Measurements from ENCODE around the gene AQP9. TPM values are rescaled to one million over a fixed set of nuclear protein-coding genes. Genes with fewer than 3 reads are reported as not detected.

Gene AQP9
- total and polyA plus RNA-seq, 4 experiments from 2014 or later, result 0.32 to 0.50 TPM; not detected in 2

DNA sequence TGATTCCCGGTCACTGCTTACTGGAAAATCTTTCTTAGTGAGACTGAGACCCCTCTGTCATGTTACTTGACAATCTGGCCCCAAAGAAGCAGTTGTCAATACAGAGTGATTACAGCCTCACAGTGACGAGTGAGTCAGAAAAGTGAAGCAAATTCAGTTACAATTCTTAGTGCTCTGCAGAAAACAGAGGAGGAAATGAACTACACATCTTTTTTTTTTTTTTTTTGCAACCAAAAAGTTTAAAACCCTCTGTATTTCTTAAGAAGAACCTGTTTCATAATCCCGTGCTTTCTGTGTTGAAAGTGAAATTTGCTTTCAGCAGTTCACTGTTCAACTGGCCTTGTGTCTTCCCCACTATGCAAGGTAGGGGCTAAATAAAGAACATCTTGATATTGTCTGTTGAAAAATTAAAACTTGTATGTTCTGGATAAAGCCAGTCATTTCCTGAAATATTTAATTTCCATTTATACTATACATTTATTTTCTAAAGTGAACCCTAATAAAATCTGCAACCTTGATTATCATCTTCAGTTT, 1.9 kb downstream of the AQP9 start:
- H3K27ac Mint-ChIP-seq, result no peak overlapping the region
- CTCF ChIA-PET (ENCODE audit: partially characterized antibody), result no interaction called here
- no peak overlapping the region for H3K4me3 Mint-ChIP-seq
- Histone ChIP-seq H3K27ac (ENCODE audit: low read depth, low read length) (no peak overlapping the region), H3K4me1 (ENCODE audit: insufficient read depth, low read length) (no peaks in the 10 kb centered on the region), H3K9me3 (ENCODE audit: control insufficient read depth in 1 of 2, low read length in 2 of 2) (no peaks in the 10 kb centered on the region), H3K4me3 (ENCODE audit: low read length in 2 of 2) (no peak overlapping the region), H3K36me3 (ENCODE audit: insufficient read depth, low read length) (no peaks in the 10 kb centered on the region), H3K27me3 (ENCODE audit: insufficient read depth, low read length) (no peaks in the 10 kb centered on the region)
- H3K27me3 Mint-ChIP-seq, result peaks cover 3% of the 10 kb centered on the region in 2 donors
- no peaks in the 10 kb centered on the region for H3K36me3 Mint-ChIP-seq
- no peak for DNase-seq
- intact Hi-C loops (cut with micrococcal nuclease), result no loop called here
- POLR2A ChIA-PET (ENCODE audit: partially characterized antibody), result no interaction called here
- H3K9me3 Mint-ChIP-seq, result no peaks in the 10 kb centered on the region
- H3K4me1 Mint-ChIP-seq, result no peaks in the 10 kb centered on the region

DNA sequence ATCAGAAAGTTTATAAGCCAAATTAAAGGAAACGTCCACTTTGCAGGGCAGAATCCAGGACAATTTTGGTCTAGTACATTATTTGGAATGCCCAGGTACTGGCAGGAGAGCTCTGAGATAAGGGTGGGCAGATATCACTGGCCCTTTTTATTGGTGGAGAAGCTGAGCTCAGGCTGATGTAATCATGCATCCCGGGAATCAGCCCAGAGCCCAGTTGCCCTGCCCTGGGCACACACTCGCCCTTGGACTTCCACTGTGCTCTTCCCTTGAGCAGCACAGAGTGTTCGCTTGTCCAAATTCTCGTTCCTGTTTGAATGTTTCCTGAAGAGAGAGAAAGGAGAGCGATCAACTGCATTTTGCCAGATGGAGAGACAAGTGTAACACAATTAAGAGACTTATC, 3.7 kb downstream of the AQP9 start:
- H3K4me1 Mint-ChIP-seq, result peaks cover 0 to 1% (median 0%) of the 10 kb centered on the region in 4 donors
- H3K27me3 ChIP-seq (ENCODE audit: insufficient read depth, low read length), result no peaks in the 10 kb centered on the region
- H3K36me3 Mint-ChIP-seq, result no peaks in the 10 kb centered on the region
- H3K4me3 Mint-ChIP-seq, result no peak overlapping the region
- peaks cover 0 to 3% of the 10 kb centered on the region in 2 donors for H3K27me3 Mint-ChIP-seq
- ChIA-PET POLR2A (ENCODE audit: partially characterized antibody) (no interaction called here), CTCF (ENCODE audit: partially characterized antibody) (no interaction called here)
- H3K9me3 Mint-ChIP-seq, result no peaks in the 10 kb centered on the region
- H3K27ac Mint-ChIP-seq, result no peak overlapping the region
- intact Hi-C loops (cut with micrococcal nuclease), result no loop called here
- no peaks in the 10 kb centered on the region for H3K4me1 ChIP-seq (ENCODE audit: insufficient read depth, low read length)
- H3K27ac ChIP-seq (ENCODE audit: low read depth, low read length), result no peak overlapping the region
- H3K4me3 ChIP-seq (ENCODE audit: low read length in 2 of 2), result no peak overlapping the region
- no peak for DNase-seq
- H3K36me3 ChIP-seq (ENCODE audit: insufficient read depth, low read length), result no peaks in the 10 kb centered on the region
- no peaks in the 10 kb centered on the region for H3K9me3 ChIP-seq (ENCODE audit: control insufficient read depth in 1 of 2, low read length in 2 of 2)

DNA sequence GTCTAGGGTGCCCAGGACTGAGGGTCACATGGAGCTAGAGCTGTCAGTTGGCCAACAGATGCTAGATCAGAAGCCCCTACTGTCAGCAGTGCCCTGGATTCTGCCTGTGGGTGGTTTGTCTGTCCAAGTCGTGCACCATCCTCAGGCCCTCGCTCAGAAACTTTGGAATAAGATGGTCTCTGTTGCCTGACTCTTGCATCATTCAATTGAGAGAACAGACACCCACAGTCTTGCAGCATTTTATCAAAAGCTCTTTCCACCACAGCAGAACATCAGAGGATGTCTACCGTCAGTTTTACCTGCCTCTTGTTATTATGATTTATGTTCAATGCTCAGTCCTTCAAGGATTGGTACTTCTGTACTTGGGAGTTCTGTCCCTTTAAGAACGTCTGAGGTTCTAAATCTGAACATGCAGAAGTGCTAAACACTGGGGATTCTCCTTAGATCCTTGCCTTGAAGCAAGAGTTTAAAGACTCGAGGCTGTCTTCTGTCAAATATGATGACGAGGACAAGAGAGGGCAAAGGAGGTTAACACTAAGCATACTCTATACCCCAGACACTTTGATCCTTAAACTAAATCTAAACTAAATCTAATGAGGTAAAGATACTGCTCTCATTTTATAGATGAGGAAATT, 4.8 kb downstream of the AQP9 start:
- peaks cover 0 to 6% of the 10 kb centered on the region in 2 donors for H3K27me3 Mint-ChIP-seq
- Histone ChIP-seq H3K9me3 (ENCODE audit: control insufficient read depth in 1 of 2, low read length in 2 of 2) (no peaks in the 10 kb centered on the region), H3K36me3 (ENCODE audit: insufficient read depth, low read length) (no peaks in the 10 kb centered on the region), H3K27me3 (ENCODE audit: insufficient read depth, low read length) (no peaks in the 10 kb centered on the region), H3K4me3 (ENCODE audit: low read length in 2 of 2) (no peak overlapping the region), H3K4me1 (ENCODE audit: insufficient read depth, low read length) (no peaks in the 10 kb centered on the region), H3K27ac (ENCODE audit: low read depth, low read length) (no peak overlapping the region)
- intact Hi-C loops (cut with micrococcal nuclease), result no loop called here
- no peak overlapping the region for H3K27ac Mint-ChIP-seq
- CTCF ChIA-PET (ENCODE audit: partially characterized antibody), result no interaction called here
- H3K9me3 Mint-ChIP-seq, result no peaks in the 10 kb centered on the region
- no peaks in the 10 kb centered on the region for H3K36me3 Mint-ChIP-seq
- no peak overlapping the region for H3K4me3 Mint-ChIP-seq
- H3K4me1 Mint-ChIP-seq, result peaks cover 0 to 1% (median 0%) of the 10 kb centered on the region in 4 donors
- POLR2A ChIA-PET (ENCODE audit: partially characterized antibody), result no interaction called here
- DNase-seq, result no peak

DNA sequence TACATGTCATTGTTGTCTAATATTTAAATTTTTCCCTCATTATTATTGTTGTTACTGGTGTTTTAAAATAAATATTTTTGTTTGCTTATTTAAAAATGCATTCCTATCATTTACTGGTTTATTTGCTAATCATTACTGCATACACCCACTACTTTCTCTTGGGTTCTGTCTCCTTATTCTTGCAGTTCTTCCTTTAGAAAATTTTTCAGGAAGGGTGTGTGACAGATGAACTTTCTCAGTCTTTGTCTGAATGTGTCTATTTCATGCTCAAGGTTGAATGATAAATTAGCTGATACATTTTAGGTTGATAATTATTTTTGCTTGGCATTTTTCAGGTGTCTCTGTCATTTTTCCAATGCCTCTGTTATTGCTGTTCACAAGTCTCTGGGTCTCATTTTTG, 7.4 kb downstream of the AQP9 start:
- no peak overlapping the region for H3K27ac ChIP-seq (ENCODE audit: low read depth, low read length)
- Mint-ChIP-seq H3K4me1 (peaks cover 0 to 1% (median 0%) of the 10 kb centered on the region in 4 donors), H3K27ac (no peak overlapping the region), H3K36me3 (no peaks in the 10 kb centered on the region), H3K27me3 (peaks cover 0 to 6% of the 10 kb centered on the region in 2 donors), H3K4me3 (no peak overlapping the region), H3K9me3 (no peaks in the 10 kb centered on the region)
- H3K9me3 ChIP-seq (ENCODE audit: control insufficient read depth in 1 of 2, low read length in 2 of 2), result no peaks in the 10 kb centered on the region
- intact Hi-C loops (cut with micrococcal nuclease), result no loop called here
- no peak overlapping the region for H3K4me3 ChIP-seq (ENCODE audit: low read length in 2 of 2)
- DNase-seq, result no peak
- POLR2A ChIA-PET (ENCODE audit: partially characterized antibody), result no interaction called here
- no peaks in the 10 kb centered on the region for H3K4me1 ChIP-seq (ENCODE audit: insufficient read depth, low read length)
- CTCF ChIA-PET (ENCODE audit: partially characterized antibody), result no interaction called here
- H3K36me3 ChIP-seq (ENCODE audit: insufficient read depth, low read length), result no peaks in the 10 kb centered on the region
- H3K27me3 ChIP-seq (ENCODE audit: insufficient read depth, low read length), result no peaks in the 10 kb centered on the region

DNA sequence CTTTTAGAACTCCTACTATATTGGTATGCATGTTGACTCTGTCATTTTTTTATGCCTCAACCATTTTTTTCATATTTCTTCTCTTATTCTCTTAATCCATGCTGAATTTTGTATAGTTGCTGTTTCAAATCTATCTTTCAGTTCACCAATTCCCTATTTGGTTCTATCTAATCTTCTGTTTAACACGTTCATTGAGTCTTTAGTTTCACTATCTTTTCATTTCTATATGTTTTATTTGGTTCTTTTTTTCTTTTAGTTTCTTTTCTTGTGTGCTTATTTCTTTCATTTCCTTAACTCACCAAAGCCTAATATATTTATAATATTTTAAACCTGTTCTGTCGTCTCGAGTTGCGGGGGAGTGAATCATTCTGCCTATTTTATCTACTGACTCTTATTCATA, 8.0 kb downstream of the AQP9 start:
- Histone ChIP-seq H3K9me3 (ENCODE audit: control insufficient read depth in 1 of 2, low read length in 2 of 2) (no peaks in the 10 kb centered on the region), H3K27ac (ENCODE audit: low read depth, low read length) (no peak overlapping the region), H3K36me3 (ENCODE audit: insufficient read depth, low read length) (no peaks in the 10 kb centered on the region), H3K4me3 (ENCODE audit: low read length in 2 of 2) (no peak overlapping the region), H3K27me3 (ENCODE audit: insufficient read depth, low read length) (no peaks in the 10 kb centered on the region), H3K4me1 (ENCODE audit: insufficient read depth, low read length) (no peaks in the 10 kb centered on the region)
- intact Hi-C loops (cut with micrococcal nuclease), result no loop called here
- Mint-ChIP-seq H3K27me3 (peaks cover 0 to 6% of the 10 kb centered on the region in 2 donors), H3K9me3 (no peaks in the 10 kb centered on the region), H3K4me3 (no peak overlapping the region), H3K27ac (no peak overlapping the region), H3K4me1 (peaks cover 0 to 1% (median 0%) of the 10 kb centered on the region in 4 donors), H3K36me3 (no peaks in the 10 kb centered on the region)
- ChIA-PET POLR2A (ENCODE audit: partially characterized antibody) (no interaction called here), CTCF (ENCODE audit: partially characterized antibody) (no interaction called here)
- no peak for DNase-seq

DNA sequence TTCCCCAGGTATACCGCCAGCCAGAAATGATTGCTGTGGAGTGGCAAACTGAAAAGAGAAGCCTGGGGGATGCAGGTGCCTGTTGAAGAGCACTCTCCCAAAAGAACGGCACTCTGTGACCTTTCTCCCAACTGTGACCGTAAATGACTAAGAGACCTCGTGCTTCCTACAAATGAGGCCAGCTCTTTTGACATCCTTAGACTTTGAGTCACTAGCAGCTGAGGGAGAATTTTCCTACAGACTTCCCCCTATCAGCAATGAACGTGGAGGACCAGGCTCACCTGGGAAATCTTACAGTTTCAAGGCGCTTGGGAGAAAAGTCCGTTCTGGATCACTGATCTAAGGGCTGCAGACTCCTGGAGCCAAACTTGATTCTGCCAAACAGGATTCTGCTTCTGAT, 8.6 kb downstream of the AQP9 start:
- Mint-ChIP-seq H3K4me3 (no peak overlapping the region), H3K9me3 (no peaks in the 10 kb centered on the region), H3K27ac (no peak overlapping the region), H3K36me3 (no peaks in the 10 kb centered on the region), H3K4me1 (peaks cover 0 to 1% (median 0%) of the 10 kb centered on the region in 4 donors), H3K27me3 (peaks cover 0 to 6% of the 10 kb centered on the region in 2 donors)
- Histone ChIP-seq H3K4me1 (ENCODE audit: insufficient read depth, low read length) (no peaks in the 10 kb centered on the region), H3K27me3 (ENCODE audit: insufficient read depth, low read length) (no peaks in the 10 kb centered on the region), H3K36me3 (ENCODE audit: insufficient read depth, low read length) (no peaks in the 10 kb centered on the region), H3K9me3 (ENCODE audit: control insufficient read depth in 1 of 2, low read length in 2 of 2) (no peaks in the 10 kb centered on the region), H3K4me3 (ENCODE audit: low read length in 2 of 2) (no peak overlapping the region), H3K27ac (ENCODE audit: low read depth, low read length) (no peak overlapping the region)
- CTCF ChIA-PET (ENCODE audit: partially characterized antibody), result no interaction called here
- intact Hi-C loops (cut with micrococcal nuclease), result no loop called here
- POLR2A ChIA-PET (ENCODE audit: partially characterized antibody), result no interaction called here
- no peak for DNase-seq

DNA sequence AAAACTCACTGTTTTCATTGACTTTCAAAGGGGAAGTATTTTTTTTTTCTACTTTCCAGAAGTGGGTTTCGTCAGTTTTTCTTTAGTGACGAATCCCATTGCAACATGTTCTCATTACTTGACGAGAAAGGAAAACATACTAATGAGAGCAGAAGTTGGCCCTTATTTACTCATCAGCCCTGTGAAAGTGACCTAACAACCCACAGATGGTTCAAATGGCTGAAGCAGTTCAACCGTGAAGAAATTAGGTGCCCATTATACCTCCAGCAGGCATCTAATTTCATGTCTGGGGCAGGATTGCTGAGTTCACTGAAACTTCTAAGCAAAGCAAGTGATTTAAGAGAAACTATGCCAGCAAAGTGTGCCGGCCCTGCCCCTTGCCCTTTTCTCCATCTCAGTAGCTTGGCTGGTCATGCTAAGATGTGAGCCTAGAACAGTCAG, 9.0 kb downstream of the AQP9 start:
- no peak for DNase-seq
- ChIA-PET CTCF (ENCODE audit: partially characterized antibody) (no interaction called here), POLR2A (ENCODE audit: partially characterized antibody) (no interaction called here)
- H3K4me3 ChIP-seq (ENCODE audit: low read length in 2 of 2), result no peak overlapping the region
- intact Hi-C loops (cut with micrococcal nuclease), result no loop called here
- Mint-ChIP-seq H3K36me3 (no peaks in the 10 kb centered on the region), H3K4me3 (no peak overlapping the region), H3K27ac (no peak overlapping the region), H3K9me3 (no peaks in the 10 kb centered on the region), H3K27me3 (peaks cover 0 to 6% of the 10 kb centered on the region in 2 donors), H3K4me1 (peaks cover 0 to 1% (median 0%) of the 10 kb centered on the region in 4 donors)
- H3K36me3 ChIP-seq (ENCODE audit: insufficient read depth, low read length), result no peaks in the 10 kb centered on the region
- H3K4me1 ChIP-seq (ENCODE audit: insufficient read depth, low read length), result no peaks in the 10 kb centered on the region
- no peaks in the 10 kb centered on the region for H3K9me3 ChIP-seq (ENCODE audit: control insufficient read depth in 1 of 2, low read length in 2 of 2)
- no peak overlapping the region for H3K27ac ChIP-seq (ENCODE audit: low read depth, low read length)
- H3K27me3 ChIP-seq (ENCODE audit: insufficient read depth, low read length), result no peaks in the 10 kb centered on the region

All from CD4-positive, alpha-beta memory T cell (primary cell).